ENCODE data around the gene SPATA1.

- TF ChIP-seq NRF1 (IDR thresholded peaks at IDR 0.05; ENCODE audit: low read depth, low read length), result peak; percentile 89
- TF ChIP-seq, protein P1, sequence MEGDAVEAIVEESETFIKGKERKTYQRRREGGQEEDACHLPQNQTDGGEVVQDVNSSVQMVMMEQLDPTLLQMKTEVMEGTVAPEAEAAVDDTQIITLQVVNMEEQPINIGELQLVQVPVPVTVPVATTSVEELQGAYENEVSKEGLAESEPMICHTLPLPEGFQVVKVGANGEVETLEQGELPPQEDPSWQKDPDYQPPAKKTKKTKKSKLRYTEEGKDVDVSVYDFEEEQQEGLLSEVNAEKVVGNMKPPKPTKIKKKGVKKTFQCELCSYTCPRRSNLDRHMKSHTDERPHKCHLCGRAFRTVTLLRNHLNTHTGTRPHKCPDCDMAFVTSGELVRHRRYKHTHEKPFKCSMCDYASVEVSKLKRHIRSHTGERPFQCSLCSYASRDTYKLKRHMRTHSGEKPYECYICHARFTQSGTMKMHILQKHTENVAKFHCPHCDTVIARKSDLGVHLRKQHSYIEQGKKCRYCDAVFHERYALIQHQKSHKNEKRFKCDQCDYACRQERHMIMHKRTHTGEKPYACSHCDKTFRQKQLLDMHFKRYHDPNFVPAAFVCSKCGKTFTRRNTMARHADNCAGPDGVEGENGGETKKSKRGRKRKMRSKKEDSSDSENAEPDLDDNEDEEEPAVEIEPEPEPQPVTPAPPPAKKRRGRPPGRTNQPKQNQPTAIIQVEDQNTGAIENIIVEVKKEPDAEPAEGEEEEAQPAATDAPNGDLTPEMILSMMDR (IDR thresholded peaks at IDR 0.05; ENCODE audit: control extremely low read depth in 1 of 3, insufficient read depth in 1 of 3, low read depth in 1 of 3, low read length in 3 of 3), result no peak; a peak in 1 of 4 replicates
- no peak for TF ChIP-seq SIX5 (IDR thresholded peaks at IDR 0.05; ENCODE audit: low read depth, low read length)
- TF ChIP-seq SIN3A (conservative IDR thresholded peaks at IDR 0.05 in 1 of 2, IDR thresholded peaks at IDR 0.05 in 1 of 2; ENCODE audit: low read depth in 1 of 2, low read length in 2 of 2), result peak in 1 of 2 experiments; percentile 48; a peak in 1 of 4 replicates
- TF ChIP-seq, protein P2, sequence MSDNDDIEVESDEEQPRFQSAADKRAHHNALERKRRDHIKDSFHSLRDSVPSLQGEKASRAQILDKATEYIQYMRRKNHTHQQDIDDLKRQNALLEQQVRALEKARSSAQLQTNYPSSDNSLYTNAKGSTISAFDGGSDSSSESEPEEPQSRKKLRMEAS (IDR thresholded peaks at IDR 0.05), result peak; percentile 16
- TF ChIP-seq CHD2 (IDR thresholded peaks at IDR 0.05; ENCODE audit: low read length), result no peak
Measured at GRCh38 chr1:84506002-84506728, at the start of gene SPATA1, which contains the start of gene GNG5.
